Activated CD4-positive, alpha-beta T cell treated with anti-CD3 and anti-CD28 coated beads for 4 hours (primary cell): ENCODE measurements around the gene PDGFA.
"Not testable (repeated sequence)": the region's sequence is repeated elsewhere in the genome, so short reads cannot be mapped to it uniquely, and the experiment has no call there.

Source experiments
- DNase-seq, 2 donors: peaks; one replicate each; pipeline ENCODE4 v3.0.0-alpha.2; 2020

PDGFA gene

GRCh38 chr7:551615-551970, 31.9 kb upstream of the PDGFA start:
- DNase-seq, result not testable (repeated sequence)

- no peak for DNase-seq
These were observed 31.4 kb upstream of the PDGFA start for GRCh38 chr7:550881-551614.

GRCh38 chr7:549891-550625, 30.4 kb upstream of the PDGFA start:
- no peak for DNase-seq

- DNase-seq, result no peak
These were observed 29.6 kb upstream of the PDGFA start for GRCh38 chr7:549066-549890.

GRCh38 chr7:548401-548800, 28.8 kb upstream of the PDGFA start:
- no peak for DNase-seq

GRCh38 chr7:545470-545869, 25.8 kb upstream of the PDGFA start:
- DNase-seq, result no peak

GRCh38 chr7:544338-545221, 24.9 kb upstream of the PDGFA start:
- no peak for DNase-seq

GRCh38 chr7:543501-544337, 24.1 kb upstream of the PDGFA start:
- DNase-seq, result no peak

- DNase-seq, result no peak
These were observed 23.3 kb upstream of the PDGFA start for GRCh38 chr7:542713-543500.

GRCh38 chr7:542131-542712, 22.6 kb upstream of the PDGFA start:
- DNase-seq, result no peak

- DNase-seq, result no peak
These were observed 22.0 kb upstream of the PDGFA start for GRCh38 chr7:541661-542060.

GRCh38 chr7:540997-541396, 21.4 kb upstream of the PDGFA start:
- no peak for DNase-seq

- no peak for DNase-seq
These were observed 20.9 kb upstream of the PDGFA start for GRCh38 chr7:540579-540978.

GRCh38 chr7:539731-540411, 20.2 kb upstream of the PDGFA start:
- DNase-seq, result no peak

- no peak for DNase-seq
These were observed 19.4 kb upstream of the PDGFA start for GRCh38 chr7:538764-539685.

GRCh38 chr7:537911-538634, 18.4 kb upstream of the PDGFA start:
- no peak for DNase-seq

GRCh38 chr7:536231-536630, 16.6 kb upstream of the PDGFA start:
- DNase-seq, result no peak

GRCh38 chr7:534959-535358, 15.3 kb upstream of the PDGFA start:
- DNase-seq, result no peak
